K562 (cell line): ENCODE data around the gene PBX2. TPM values are rescaled to one million over a fixed set of nuclear protein-coding genes. Genes with fewer than 3 reads are reported as not detected.

Source experiments
- ATF6 ChIP-seq: sonication (generic); formaldehyde crosslinking; IDR thresholded peaks from 2 replicates; pipeline ENCODE4 v1.4.0; 2020; ENCODE audit warnings: mild to moderate bottlenecking, missing genetic modification reagents
- CBFA2T2 ChIP-seq: fragments of 450-650 bp; conservative IDR thresholded peaks from 2 replicates; pipeline ENCODE4 v1.6.1; 2017; ENCODE audit warnings: mild to moderate bottlenecking
- MCM2 ChIP-seq: fragments of 450-650 bp; IDR thresholded peaks from 2 replicates; pipeline ENCODE4 v1.6.1; 2017; ENCODE audit warnings: low read depth, mild to moderate bottlenecking
- MCM3 ChIP-seq: fragments of 450-650 bp; IDR thresholded peaks from 2 replicates; pipeline ENCODE4 v1.6.1; 2016
- POLR2AphosphoS2 ChIP-seq: IDR thresholded peaks from 2 replicates; pipeline ENCODE4 v1.6.1; 2012; ENCODE audit warnings: low read length, improper control_type of control experiment
- RFX7 ChIP-seq: fragments of 250-450 bp; sonication (Bioruptor Pico); IDR thresholded peaks from 2 replicates; pipeline ENCODE4 v1.5.1; 2021; ENCODE audit warnings: mild to moderate bottlenecking
- SPI1 ChIP-seq: IDR thresholded peaks from 2 replicates; pipeline ENCODE4 v1.6.1; 2011; ENCODE audit warnings: low read depth, low read length, control low read depth, borderline replicate concordance
- TCF7L2 ChIP-seq: fragments of 150-350 bp; IDR thresholded peaks from 2 replicates; pipeline ENCODE4 v1.6.1; 2016; ENCODE audit warnings: low read depth, mild to moderate bottlenecking, low read length, moderate library complexity
- TCFL5 ChIP-seq: fragments of 250-450 bp; sonication (Bioruptor Pico); conservative IDR thresholded peaks from 2 replicates; pipeline ENCODE4 v1.6.1; 2021; ENCODE audit warnings: mild to moderate bottlenecking, moderate library complexity, matching md5 sums
- ZC3H11A ChIP-seq: IDR thresholded peaks from 2 replicates; pipeline ENCODE4 v1.6.1; 2012; ENCODE audit warnings: low read depth, low read length, improper control_type of control experiment
- ZNF263 ChIP-seq: sonication (generic); formaldehyde crosslinking; IDR thresholded peaks from 2 replicates; pipeline ENCODE4 v1.8.0; 2022; ENCODE audit warnings: mild to moderate bottlenecking, missing genetic modification reagents, borderline replicate concordance
- ZNF3 ChIP-seq: fragments of 250-450 bp; sonication (Bioruptor Pico); IDR thresholded peaks from 2 replicates; pipeline ENCODE4 v1.5.0; 2021; ENCODE audit warnings: mild to moderate bottlenecking, moderate library complexity
- ZNF512 ChIP-seq: IDR thresholded peaks from 2 replicates; pipeline ENCODE4 v1.6.1; 2016; ENCODE audit warnings: missing genetic modification characterization, missing compliant biosample characterization
- ZNF583 ChIP-seq: fragments of 250-450 bp; sonication (Bioruptor Pico); IDR thresholded peaks from 2 replicates; pipeline ENCODE4 v1.4.0; 2020
- ZNF780A ChIP-seq: fragments of 250-450 bp; sonication (Bioruptor Pico); IDR thresholded peaks from 2 replicates; pipeline ENCODE4 v1.5.0; 2021; ENCODE audit warnings: mild to moderate bottlenecking
- ZSCAN32 ChIP-seq: fragments of 450-650 bp; formaldehyde crosslinking; IDR thresholded peaks from 2 replicates; pipeline ENCODE4 v1.4.0; 2020; ENCODE audit warnings: mild to moderate bottlenecking, moderate library complexity
- polyA plus RNA-seq, 8 experiments: library from polyadenylated mRNA; depleted of rRNA in 4 of 8; stranded (reverse) in 5 of 8; unstranded in 3 of 8; fragments of >200 nt; fragmentation: Nextera tagmentation in 2 of 8; fragmentation: Illumina TruSeq in 1 of 8; extraction: Ambion mirVana in 2 of 8; extraction: Trizol in 1 of 8; gene quantifications; 2 replicates each; pipeline versions ENCODE4 v1.2.1 to v1.2.3, GENCODE V29; 2011 to 2014; ENCODE audit warnings: inconsistent platforms in 1 of 8, missing spikeins in 1 of 8
- total RNA-seq, 7 experiments: library from RNA; depleted of rRNA in 6 of 7; stranded (reverse); fragments of >200 nt in 6 of 7; fragmentation: Illumina TruSeq in 2 of 7; extraction: Trizol in 2 of 7; gene quantifications; 2 replicates each; pipeline versions ENCODE4 v1.2.1 to v1.2.3, GENCODE V29; 2011 to 2021; ENCODE audit warnings: low replicate concordance in 1 of 7
- TF ChIP-seq, protein P1 (sequence below): sonication (generic); formaldehyde crosslinking; IDR thresholded peaks from 2 replicates; pipeline ENCODE4 v1.8.0; 2022; ENCODE audit warnings: mild to moderate bottlenecking, missing genetic modification reagents

The PBX2 gene
- total and polyA plus RNA-seq, 9 of the 15 experiments (the other 6 are each of a cell fraction or from before 2014, with no cell fraction given): 1.9 to 134 (median 62.5) TPM

DNA sequence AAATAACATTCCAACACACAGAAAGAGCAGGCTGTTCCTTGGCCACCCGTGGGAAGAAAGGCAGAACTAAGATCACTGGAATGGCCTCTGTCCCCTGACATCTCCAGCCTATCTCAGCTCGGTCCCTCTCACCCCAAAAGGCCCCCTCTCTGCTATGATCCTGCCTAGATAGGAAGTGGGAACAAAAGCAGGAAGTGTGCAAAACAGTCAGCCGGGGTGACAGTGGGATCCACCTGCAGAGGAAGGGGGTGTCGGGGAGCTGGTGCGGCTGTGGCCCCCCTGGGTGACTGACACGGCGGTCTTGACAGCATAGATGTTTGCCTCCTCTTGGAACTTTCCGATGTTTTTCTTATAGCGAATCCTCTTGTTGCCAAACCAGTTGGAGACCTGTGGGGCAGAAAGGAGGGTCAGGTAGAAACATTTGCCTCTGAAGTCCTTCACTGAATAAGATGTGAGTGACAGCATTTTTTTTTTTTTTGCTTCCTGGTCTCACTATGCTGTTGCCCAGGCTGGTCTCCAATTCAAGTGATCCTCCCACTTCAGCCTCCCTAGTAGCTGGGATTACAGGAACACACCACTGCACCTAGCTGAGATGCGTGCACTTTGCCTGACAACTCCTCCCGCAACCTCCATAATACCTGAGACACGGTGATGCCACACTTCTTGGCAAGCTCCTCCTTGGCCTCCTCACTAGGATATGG is 2.8 kb downstream of the PBX2 start (continued):
- TF ChIP-seq ZNF512 (tag) (no peak), MCM2 (no peak), ZC3H11A (no peak), CBFA2T2 (no peak), SPI1 (peak; percentile 65; the same call in 1 of the 2 replicates), ZSCAN32 (CRISPR knock-in tag) (no peak), RFX7 (no peak), ZNF583 (CRISPR knock-in tag) (0 out of 2 replicates have a peak, but pooled peaks have one; percentile 36), ATF6 (no peak), TCFL5 (CRISPR knock-in tag) (no peak), ZNF780A (CRISPR knock-in tag) (no peak), ZNF3 (no peak), POLR2AphosphoS2 (0 out of 2 replicates have a peak, but pooled peaks have one; percentile 18), TCF7L2 (no peak), MCM3 (no peak), ZNF263 (CRISPR knock-in tag) (peak; percentile 4; the same call in 1 of the 2 replicates)
- TF ChIP-seq, protein P1, sequence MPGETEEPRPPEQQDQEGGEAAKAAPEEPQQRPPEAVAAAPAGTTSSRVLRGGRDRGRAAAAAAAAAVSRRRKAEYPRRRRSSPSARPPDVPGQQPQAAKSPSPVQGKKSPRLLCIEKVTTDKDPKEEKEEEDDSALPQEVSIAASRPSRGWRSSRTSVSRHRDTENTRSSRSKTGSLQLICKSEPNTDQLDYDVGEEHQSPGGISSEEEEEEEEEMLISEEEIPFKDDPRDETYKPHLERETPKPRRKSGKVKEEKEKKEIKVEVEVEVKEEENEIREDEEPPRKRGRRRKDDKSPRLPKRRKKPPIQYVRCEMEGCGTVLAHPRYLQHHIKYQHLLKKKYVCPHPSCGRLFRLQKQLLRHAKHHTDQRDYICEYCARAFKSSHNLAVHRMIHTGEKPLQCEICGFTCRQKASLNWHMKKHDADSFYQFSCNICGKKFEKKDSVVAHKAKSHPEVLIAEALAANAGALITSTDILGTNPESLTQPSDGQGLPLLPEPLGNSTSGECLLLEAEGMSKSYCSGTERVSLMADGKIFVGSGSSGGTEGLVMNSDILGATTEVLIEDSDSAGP (CRISPR knock-in tag): no peak
